Left ventricle myocardium inferior (tissue), 1 donor: Measurements from ENCODE around the gene HERPUD2. TPM values are rescaled to one million over a fixed set of nuclear protein-coding genes. Genes with fewer than 3 reads are reported as not detected.
A peak's percentile ranks its signal among the peaks of the same experiment; 100 is the strongest.

Experiments
- DNase-seq: peaks from one replicate; pipeline ENCODE4 v3.0.0-alpha.2; 2020
- H3K27ac ChIP-seq: fragments of 200-600 bp; replicated peaks from 2 replicates; pipeline ENCODE4 v1.8.0; 2021
- H3K27me3 ChIP-seq: fragments of 200-600 bp; 2 replicates; pipeline ENCODE4 v1.8.0; 2021; ENCODE audit warnings: low read depth
- H3K36me3 ChIP-seq: fragments of 200-600 bp; 2 replicates; pipeline ENCODE4 v1.8.0; 2021
- H3K4me1 ChIP-seq: fragments of 200-600 bp; 2 replicates; pipeline ENCODE4 v1.8.0; 2021
- H3K4me3 ChIP-seq: fragments of 200-600 bp; 2 replicates; pipeline ENCODE4 v1.8.0; 2021; ENCODE audit warnings: mild to moderate bottlenecking, moderate library complexity
- H3K9me3 ChIP-seq: fragments of 200-600 bp; replicated peaks from 2 replicates; pipeline ENCODE4 v1.8.0; 2021
- CTCF ChIP-seq: fragments of 200-600 bp; IDR thresholded peaks from 2 replicates; pipeline ENCODE4 v1.8.0; 2021; ENCODE audit warnings: antibody characterized with exemption, mild to moderate bottlenecking, borderline replicate concordance
- intact Hi-C: fragments of 100-400 bp; cut with micrococcal nuclease; formaldehyde crosslinking; loops from one replicate; pipeline ENCODE4 v1.11.0; 2022
- total RNA-seq: library from RNA; stranded (reverse); fragmentation: NEBNext Ultra II Directional; extraction: Animal tissue kit (Norgen Biotek cat#: 25700); gene quantifications from one replicate; pipeline ENCODE4 v1.2.1, GENCODE V29; 2021
- donor health status: DM: no; HTN: yes; CAD: no; lungs with severe emphysema.

HERPUD2 gene
- total RNA-seq, 1 donor from 2014 or later: 13.6 TPM

GRCh38 chr7:35714862-35715261 is 19.9 kb upstream of the HERPUD2 start:
- intact Hi-C loops: no loop called here
- no peak for TF ChIP-seq CTCF
- peaks cover 44% of the 10 kb centered on the region for H3K4me1 ChIP-seq
- DNase-seq: no peak
- no peaks in the 10 kb centered on the region for H3K27me3 ChIP-seq
- H3K9me3 ChIP-seq: no peaks in the 10 kb centered on the region
- no peaks in the 10 kb centered on the region for H3K36me3 ChIP-seq
- no peak overlapping the region for H3K4me3 ChIP-seq
- H3K27ac ChIP-seq: peak overlapping the region; percentile 3

- Histone ChIP-seq H3K27me3 (no peaks in the 10 kb centered on the region), H3K4me3 (no peak overlapping the region), H3K36me3 (no peaks in the 10 kb centered on the region), H3K27ac (peak overlapping the region; percentile 3), H3K9me3 (no peaks in the 10 kb centered on the region), H3K4me1 (peaks cover 44% of the 10 kb centered on the region)
- intact Hi-C loops: no loop called here
- no peak for DNase-seq
- TF ChIP-seq CTCF: no peak
Observed at GRCh38 chr7:35714407-35714806, 19.5 kb upstream of the HERPUD2 start.

- Histone ChIP-seq H3K36me3 (no peaks in the 10 kb centered on the region), H3K4me1 (peaks cover 34% of the 10 kb centered on the region), H3K9me3 (no peaks in the 10 kb centered on the region), H3K4me3 (no peak overlapping the region), H3K27me3 (no peaks in the 10 kb centered on the region), H3K27ac (no peak overlapping the region)
- intact Hi-C loops: no loop called here
- TF ChIP-seq CTCF: no peak
- DNase-seq: no peak
Observed at GRCh38 chr7:35712563-35713226, 17.8 kb upstream of the HERPUD2 start.

- peaks cover 12% of the 10 kb centered on the region for H3K4me1 ChIP-seq
- DNase-seq: no peak
- intact Hi-C loops: no loop called here
- no peak overlapping the region for H3K27ac ChIP-seq
- H3K27me3 ChIP-seq: no peaks in the 10 kb centered on the region
- H3K9me3 ChIP-seq: no peaks in the 10 kb centered on the region
- TF ChIP-seq CTCF: no peak
- no peaks in the 10 kb centered on the region for H3K36me3 ChIP-seq
- H3K4me3 ChIP-seq: no peak overlapping the region
Observed at GRCh38 chr7:35707422-35707821, 12.5 kb upstream of the HERPUD2 start.

GRCh38 chr7:35705932-35706461 is 11.1 kb upstream of the HERPUD2 start:
- H3K4me3 ChIP-seq: no peak overlapping the region
- DNase-seq: no peak
- H3K27ac ChIP-seq: peak overlapping the region; percentile 8
- H3K27me3 ChIP-seq: no peaks in the 10 kb centered on the region
- peaks cover 12% of the 10 kb centered on the region for H3K4me1 ChIP-seq
- H3K36me3 ChIP-seq: no peaks in the 10 kb centered on the region
- no peak for TF ChIP-seq CTCF
- H3K9me3 ChIP-seq: no peaks in the 10 kb centered on the region
- intact Hi-C loops: no loop called here
